Keratinocyte (primary cell): Measurements from ENCODE around the gene AP3M1.

Experiments used
- CTCF ChIP-seq, 3 experiments: IDR thresholded peaks in 1 of 3; conservative IDR thresholded peaks in 1 of 3; optimal IDR thresholded peaks in 1 of 3; 2 replicates in 2 of 3; 3 replicates in 1 of 3; pipeline versions ENCODE3 to v1.5.1; 2011; ENCODE audit warnings: low read length in 3 of 3, mild to moderate bottlenecking in 3 of 3, moderate library complexity in 2 of 3, control low read depth in 1 of 3, inconsistent platforms in 1 of 3; ENCODE audit not compliant: insufficient read depth in 2 of 3; ENCODE audit errors: extremely low read depth in 1 of 3
- EZH2 ChIP-seq: IDR thresholded peaks from one replicate; pipeline ENCODE4 v1.6.1; 2012; ENCODE audit warnings: inconsistent platforms, mild to moderate bottlenecking, low read length, moderate library complexity

GRCh38 chr10:74163319-74164068 lies 12.9 kb upstream of the AP3M1 start:
- TF ChIP-seq CTCF (optimal IDR thresholded peaks at IDR 0.05 in 1 of 3, IDR thresholded peaks at IDR 0.05 in 1 of 3, conservative IDR thresholded peaks at IDR 0.05 in 1 of 3; ENCODE audit: extremely low read depth in 1 of 3, insufficient read depth in 2 of 3, low read length in 3 of 3) (no peak), EZH2 (no peak)
